ENCODE data around the gene TNPO1.

DNA sequence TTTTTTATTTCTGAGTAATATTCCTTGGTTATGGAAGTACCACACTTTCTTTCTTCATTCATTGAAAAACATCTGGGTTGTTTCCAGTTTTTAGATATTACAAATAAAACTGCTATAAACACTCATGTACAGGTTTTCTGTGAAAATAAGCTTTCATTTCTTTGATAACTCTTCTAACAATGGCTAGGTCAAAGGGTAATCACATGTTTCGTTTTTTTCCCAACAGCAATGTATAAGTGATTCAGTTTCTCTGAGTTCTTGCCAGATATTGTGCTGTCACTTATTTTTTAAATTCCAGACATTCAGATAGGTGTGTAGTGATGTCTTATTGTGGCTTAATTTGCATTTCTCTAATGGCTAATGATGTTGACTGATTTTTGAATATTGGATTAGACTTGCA, 16.7 kb upstream of the TNPO1 start:
- TF ChIP-seq, protein P1, sequence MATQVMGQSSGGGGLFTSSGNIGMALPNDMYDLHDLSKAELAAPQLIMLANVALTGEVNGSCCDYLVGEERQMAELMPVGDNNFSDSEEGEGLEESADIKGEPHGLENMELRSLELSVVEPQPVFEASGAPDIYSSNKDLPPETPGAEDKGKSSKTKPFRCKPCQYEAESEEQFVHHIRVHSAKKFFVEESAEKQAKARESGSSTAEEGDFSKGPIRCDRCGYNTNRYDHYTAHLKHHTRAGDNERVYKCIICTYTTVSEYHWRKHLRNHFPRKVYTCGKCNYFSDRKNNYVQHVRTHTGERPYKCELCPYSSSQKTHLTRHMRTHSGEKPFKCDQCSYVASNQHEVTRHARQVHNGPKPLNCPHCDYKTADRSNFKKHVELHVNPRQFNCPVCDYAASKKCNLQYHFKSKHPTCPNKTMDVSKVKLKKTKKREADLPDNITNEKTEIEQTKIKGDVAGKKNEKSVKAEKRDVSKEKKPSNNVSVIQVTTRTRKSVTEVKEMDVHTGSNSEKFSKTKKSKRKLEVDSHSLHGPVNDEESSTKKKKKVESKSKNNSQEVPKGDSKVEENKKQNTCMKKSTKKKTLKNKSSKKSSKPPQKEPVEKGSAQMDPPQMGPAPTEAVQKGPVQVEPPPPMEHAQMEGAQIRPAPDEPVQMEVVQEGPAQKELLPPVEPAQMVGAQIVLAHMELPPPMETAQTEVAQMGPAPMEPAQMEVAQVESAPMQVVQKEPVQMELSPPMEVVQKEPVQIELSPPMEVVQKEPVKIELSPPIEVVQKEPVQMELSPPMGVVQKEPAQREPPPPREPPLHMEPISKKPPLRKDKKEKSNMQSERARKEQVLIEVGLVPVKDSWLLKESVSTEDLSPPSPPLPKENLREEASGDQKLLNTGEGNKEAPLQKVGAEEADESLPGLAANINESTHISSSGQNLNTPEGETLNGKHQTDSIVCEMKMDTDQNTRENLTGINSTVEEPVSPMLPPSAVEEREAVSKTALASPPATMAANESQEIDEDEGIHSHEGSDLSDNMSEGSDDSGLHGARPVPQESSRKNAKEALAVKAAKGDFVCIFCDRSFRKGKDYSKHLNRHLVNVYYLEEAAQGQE (IDR thresholded peaks at IDR 0.05; ENCODE audit: low read depth), result no peak
- TF ChIP-seq YY1 (IDR thresholded peaks at IDR 0.05; ENCODE audit: low read depth) (no peak), ZBTB7A (IDR thresholded peaks at IDR 0.05; ENCODE audit: low read depth) (no peak), TAF1 (IDR thresholded peaks at IDR 0.05; ENCODE audit: low read depth) (no peak), EP300 (IDR thresholded peaks at IDR 0.05; ENCODE audit: borderline replicate concordance) (no peak), EGR1 (IDR thresholded peaks at IDR 0.05) (no peak), RAD21 (IDR thresholded peaks at IDR 0.05; ENCODE audit: low read depth) (no peak), CEBPB (IDR thresholded peaks at IDR 0.05) (no peak), TEAD4 (IDR thresholded peaks at IDR 0.05) (no peak), NFIC (IDR thresholded peaks at IDR 0.05) (no peak)

Data from Ishikawa (cell line).